Muscle layer of colon (tissue), 2 donors: ENCODE results near the gene SLC26A8.
"Not testable (repeated sequence)": the region's sequence is repeated elsewhere in the genome, so short reads cannot be mapped to it uniquely, and the experiment has no call there.

Experiments used
- H3K27ac ChIP-seq: one replicate; pipeline ENCODE4 v1.7.0; 2013; ENCODE audit warnings: low read depth, mild to moderate bottlenecking, low read length, moderate library complexity
- H3K27me3 ChIP-seq, 2 donors: one replicate each; pipeline ENCODE4 v1.7.0; 2013; ENCODE audit warnings: low read length in 2 of 2, mild to moderate bottlenecking in 2 of 2; ENCODE audit not compliant: insufficient read depth in 2 of 2, control insufficient read depth in 1 of 2
- H3K36me3 ChIP-seq: one replicate; pipeline ENCODE4 v1.7.0; 2013; ENCODE audit warnings: mild to moderate bottlenecking, low read length; ENCODE audit not compliant: insufficient read depth
- H3K4me1 ChIP-seq: one replicate; pipeline ENCODE4 v1.7.0; 2013; ENCODE audit warnings: mild to moderate bottlenecking, low read length; ENCODE audit not compliant: insufficient read depth
- H3K4me3 ChIP-seq, 2 donors: one replicate each; pipeline ENCODE4 v1.7.0; 2013; ENCODE audit warnings: low read length in 2 of 2, low read depth in 1 of 2, mild to moderate bottlenecking in 1 of 2, moderate library complexity in 1 of 2
- H3K9ac ChIP-seq: one replicate; pipeline ENCODE4 v1.7.0; 2013; ENCODE audit warnings: low read length
- H3K9me3 ChIP-seq: one replicate; pipeline ENCODE4 v1.7.0; 2013; ENCODE audit warnings: mild to moderate bottlenecking, low read length
- donor health status: abdominal sarcoma.
- donor health status: Adenocarcinoma of cecum.

SLC26A8 gene

DNA sequence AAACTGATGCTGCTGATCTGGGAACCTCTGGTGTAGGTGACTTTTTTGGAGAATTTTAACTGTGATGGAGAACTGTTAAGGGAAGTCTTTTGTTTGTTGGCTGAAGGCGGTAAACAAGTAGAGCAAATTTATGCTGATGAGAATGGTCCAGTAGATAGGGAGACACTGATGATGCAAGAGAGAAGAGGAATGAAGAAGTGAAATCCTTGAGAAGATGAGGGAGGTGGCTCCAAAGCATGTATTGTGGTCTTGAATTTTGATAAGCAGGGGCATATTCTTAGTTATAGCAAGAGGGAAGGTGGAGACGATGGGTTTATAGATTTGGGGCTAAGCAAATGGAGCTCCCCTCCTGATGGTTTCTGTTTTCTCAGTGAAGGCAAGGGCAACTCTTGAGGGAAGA lies 25.1 kb upstream of the SLC26A8 start:
- no peaks in the 10 kb centered on the region for H3K9me3 ChIP-seq
- no peak overlapping the region for H3K9ac ChIP-seq
- H3K36me3 ChIP-seq = no peaks in the 10 kb centered on the region
- H3K4me3 ChIP-seq = no peak overlapping the region
- no peak overlapping the region for H3K27ac ChIP-seq
- peaks cover 55% of the 10 kb centered on the region for H3K4me1 ChIP-seq
- H3K27me3 ChIP-seq = no peaks in the 10 kb centered on the region

DNA sequence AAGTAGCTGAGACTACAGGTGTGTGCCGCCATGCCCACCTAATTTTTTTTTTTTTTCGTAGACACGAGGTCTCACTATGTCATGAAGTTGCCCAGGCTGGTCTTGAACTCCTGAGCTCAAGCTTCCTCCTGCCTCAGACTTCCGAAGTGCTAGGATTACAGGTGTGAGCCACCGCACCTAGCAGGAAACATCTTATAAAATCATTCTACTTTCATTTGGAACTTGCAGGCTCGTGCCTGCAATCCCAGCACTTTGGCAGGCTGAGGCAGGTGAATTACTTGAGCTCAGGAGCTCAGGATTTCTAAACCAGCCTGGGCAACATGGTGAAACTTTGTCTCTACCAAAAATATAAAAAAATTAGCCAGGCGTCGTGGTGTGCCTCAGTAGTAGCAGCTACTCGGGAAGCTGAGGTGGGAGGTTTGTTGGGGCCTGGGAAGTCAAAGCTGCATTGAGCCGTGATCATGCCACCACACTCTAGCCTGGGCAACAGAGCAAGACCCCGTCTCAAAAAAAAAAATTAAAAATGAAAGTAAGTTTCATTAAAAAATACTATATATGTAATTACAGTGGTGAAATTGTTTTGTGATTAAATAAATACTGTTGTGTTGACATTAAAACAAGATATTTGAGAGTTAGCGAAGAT lies 18.3 kb upstream of the SLC26A8 start:
- Histone ChIP-seq H3K27me3 (no peaks in the 10 kb centered on the region), H3K9ac (no peak overlapping the region), H3K4me3 (no peak overlapping the region), H3K27ac (no peak overlapping the region), H3K36me3 (no peaks in the 10 kb centered on the region), H3K9me3 (no peaks in the 10 kb centered on the region), H3K4me1 (peaks cover 40% of the 10 kb centered on the region)

DNA sequence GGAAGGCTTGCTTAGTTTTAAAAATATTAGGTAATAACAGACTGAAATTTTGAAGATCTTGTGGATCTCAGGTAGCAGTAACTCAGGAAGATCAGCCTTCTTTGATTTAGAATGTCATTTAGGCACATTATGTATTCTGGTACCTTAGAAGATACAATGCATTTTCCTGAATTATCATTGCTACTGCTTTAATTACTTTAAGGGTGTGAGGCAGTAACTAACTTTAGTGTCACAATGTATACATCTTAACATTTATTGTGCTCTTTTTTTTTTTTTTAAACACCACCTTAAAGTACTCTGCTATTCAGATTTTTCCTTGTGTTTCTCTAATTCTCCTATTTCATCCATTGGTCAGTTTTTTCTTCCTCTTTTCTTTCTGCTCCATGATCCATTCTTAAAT lies 16.5 kb upstream of the SLC26A8 start:
- no peaks in the 10 kb centered on the region for H3K36me3 ChIP-seq
- peaks cover 35% of the 10 kb centered on the region for H3K4me1 ChIP-seq
- H3K4me3 ChIP-seq = no peak overlapping the region
- no peaks in the 10 kb centered on the region for H3K9me3 ChIP-seq
- H3K9ac ChIP-seq = no peak overlapping the region
- H3K27me3 ChIP-seq = no peaks in the 10 kb centered on the region
- H3K27ac ChIP-seq = no peak overlapping the region

DNA sequence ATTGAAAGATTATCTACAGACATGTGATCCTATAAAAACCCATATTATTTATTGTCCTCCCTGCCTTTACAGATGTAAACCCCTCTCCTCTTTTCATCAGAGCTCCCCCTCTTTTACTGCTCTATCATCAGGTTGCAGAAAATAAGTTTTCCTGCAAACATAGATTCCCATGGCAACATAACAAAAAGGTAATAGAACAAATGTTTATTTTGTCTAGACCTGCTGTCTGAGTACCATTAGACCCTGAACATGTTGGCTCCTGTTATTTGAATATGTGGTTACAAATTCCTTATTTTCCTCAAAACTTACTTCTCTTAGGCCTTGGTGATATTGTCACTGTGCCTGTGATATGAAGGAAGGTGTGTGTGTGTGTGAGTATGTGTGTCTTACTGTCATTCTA lies 14.7 kb upstream of the SLC26A8 start:
- Histone ChIP-seq H3K27ac (no peak overlapping the region), H3K36me3 (no peaks in the 10 kb centered on the region), H3K27me3 (no peaks in the 10 kb centered on the region), H3K4me3 (no peak overlapping the region), H3K9ac (no peak overlapping the region), H3K9me3 (no peaks in the 10 kb centered on the region), H3K4me1 (peaks cover 49% of the 10 kb centered on the region)

DNA sequence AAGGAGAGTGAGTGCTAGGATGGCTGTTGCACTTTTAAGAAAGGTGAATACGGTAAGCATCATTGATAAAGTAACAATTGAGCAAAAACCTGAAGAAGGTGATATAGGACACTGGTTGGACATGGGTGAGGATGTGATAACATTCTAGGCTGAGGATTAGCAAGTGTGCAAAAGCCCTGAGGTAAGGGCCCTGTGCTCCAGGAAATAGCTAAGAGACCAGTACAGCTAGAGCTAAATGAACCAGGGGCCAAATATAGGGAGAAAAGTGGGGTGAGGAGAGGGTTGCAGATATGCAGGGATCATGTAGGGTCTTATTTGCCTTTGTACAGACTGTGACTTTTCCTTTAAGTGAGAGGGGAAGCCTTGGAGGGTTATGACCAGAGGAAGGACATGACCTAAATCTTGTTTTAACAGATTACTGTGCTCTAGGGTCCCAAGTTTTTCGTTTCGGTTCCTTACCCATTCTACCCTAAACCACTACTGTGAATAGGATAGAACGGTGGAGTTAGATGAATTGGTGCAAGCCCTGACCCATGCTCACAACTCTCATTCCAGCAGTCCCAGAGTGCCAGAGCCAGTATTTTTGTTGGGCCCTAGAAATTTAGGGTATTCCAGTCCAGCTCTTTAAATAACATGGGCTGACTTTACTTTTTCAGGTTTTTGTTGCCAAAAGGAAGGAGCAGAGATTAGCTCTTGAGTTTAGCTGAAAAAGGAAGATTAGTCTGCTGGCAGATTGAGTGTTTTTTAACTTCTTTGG lies 13.9 kb upstream of the SLC26A8 start:
- Histone ChIP-seq H3K4me1 (peaks cover 56% of the 10 kb centered on the region), H3K36me3 (no peaks in the 10 kb centered on the region), H3K4me3 (peak overlapping the region in 1 of 2 donors; percentile 8), H3K27me3 (no peaks in the 10 kb centered on the region), H3K9ac (no peak overlapping the region), H3K27ac (no peak overlapping the region), H3K9me3 (no peaks in the 10 kb centered on the region)

DNA sequence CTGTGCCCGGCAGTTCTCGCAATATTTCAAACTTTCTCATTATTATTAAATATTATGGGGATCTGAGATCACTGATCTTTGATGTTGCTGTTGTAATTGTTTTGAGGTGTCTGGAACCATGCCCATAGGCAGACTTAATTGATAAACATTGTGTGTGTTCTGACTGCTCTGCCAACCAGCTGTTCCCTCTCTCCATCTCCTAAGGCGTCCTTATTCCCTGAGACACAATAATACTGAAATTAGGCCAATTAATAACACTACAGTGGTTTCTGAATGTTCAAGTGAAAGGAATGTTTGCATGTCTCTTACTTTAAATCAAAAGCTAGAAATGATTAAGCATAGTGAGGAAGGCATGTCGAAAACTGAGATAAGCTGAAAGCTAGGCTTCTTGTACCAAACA lies 10.8 kb upstream of the SLC26A8 start:
- Histone ChIP-seq H3K4me3 (no peak overlapping the region), H3K4me1 (peaks cover 58% of the 10 kb centered on the region), H3K36me3 (no peaks in the 10 kb centered on the region), H3K27me3 (no peaks in the 10 kb centered on the region), H3K9me3 (no peaks in the 10 kb centered on the region), H3K9ac (no peak overlapping the region), H3K27ac (no peak overlapping the region)

DNA sequence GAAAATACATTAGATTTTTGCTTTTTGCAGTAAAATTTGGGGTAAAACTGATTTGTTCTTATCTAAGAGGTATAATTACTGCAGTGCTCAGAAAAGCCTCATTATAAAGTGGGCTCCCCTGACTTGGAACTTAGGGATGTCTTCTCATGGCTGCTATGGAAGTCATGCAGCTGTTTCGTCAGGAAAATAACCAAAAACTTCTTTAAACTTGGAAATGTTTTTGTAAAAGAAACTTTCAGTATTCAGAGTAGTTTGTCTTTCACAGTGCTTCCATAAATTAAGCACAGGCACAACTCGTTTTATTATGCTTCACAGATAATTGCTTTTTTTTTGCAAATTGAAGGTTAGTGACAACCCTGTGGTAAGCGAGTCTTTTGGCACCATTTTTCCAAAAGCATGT lies 10.0 kb upstream of the SLC26A8 start:
- Histone ChIP-seq H3K27ac (no peak overlapping the region), H3K36me3 (no peaks in the 10 kb centered on the region), H3K9me3 (no peaks in the 10 kb centered on the region), H3K4me1 (peaks cover 55% of the 10 kb centered on the region), H3K9ac (no peak overlapping the region), H3K4me3 (no peak overlapping the region), H3K27me3 (no peaks in the 10 kb centered on the region)

DNA sequence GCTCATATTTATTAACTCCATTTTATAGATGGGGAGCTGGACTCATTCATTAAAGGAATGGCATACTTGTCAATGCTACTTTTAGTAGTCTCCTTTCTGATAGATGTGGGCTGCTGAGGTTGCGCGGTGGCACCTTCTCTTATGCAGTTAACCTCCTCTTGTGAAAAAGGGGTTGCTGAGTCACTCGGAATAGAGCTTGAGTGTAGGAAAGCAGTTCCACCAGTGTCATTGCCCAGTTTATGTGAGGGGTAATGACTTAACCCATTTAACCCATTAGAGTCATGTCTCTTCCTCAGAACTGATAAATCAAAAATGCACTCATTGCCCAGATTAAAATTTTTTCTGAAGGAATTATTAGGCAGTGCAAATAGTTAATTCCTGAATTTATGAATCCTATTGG lies 9.5 kb upstream of the SLC26A8 start:
- Histone ChIP-seq H3K4me3 (no peak overlapping the region), H3K36me3 (no peaks in the 10 kb centered on the region), H3K9me3 (no peaks in the 10 kb centered on the region), H3K4me1 (peaks cover 50% of the 10 kb centered on the region), H3K9ac (no peak overlapping the region), H3K27ac (peak overlapping the region; percentile 37), H3K27me3 (no peaks in the 10 kb centered on the region)

DNA sequence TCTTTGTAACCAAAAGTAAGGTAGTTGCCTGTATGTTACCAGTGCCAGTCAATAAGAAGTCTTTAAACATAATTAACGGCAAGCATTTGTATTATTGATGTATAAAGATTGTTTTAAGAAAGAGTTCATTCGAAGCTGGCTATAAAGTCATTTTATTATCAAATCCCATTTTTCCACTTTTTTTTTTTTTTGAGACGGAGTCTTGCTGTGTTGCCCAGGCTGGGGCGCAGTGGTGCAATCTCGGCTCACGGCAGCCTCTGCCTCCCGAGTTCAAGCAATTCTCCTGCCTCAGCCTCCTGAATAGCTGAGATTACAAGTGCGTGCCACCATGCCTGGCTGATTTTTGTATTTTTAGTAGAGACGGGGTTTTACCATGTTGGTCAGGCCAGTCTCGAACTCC lies 8.7 kb upstream of the SLC26A8 start:
- H3K4me3 ChIP-seq, H3K27me3 ChIP-seq, H3K9me3 ChIP-seq, H3K27ac ChIP-seq, H3K9ac ChIP-seq, H3K36me3 ChIP-seq: not testable (repeated sequence)
- peaks cover 42% of the 10 kb centered on the region for H3K4me1 ChIP-seq

DNA sequence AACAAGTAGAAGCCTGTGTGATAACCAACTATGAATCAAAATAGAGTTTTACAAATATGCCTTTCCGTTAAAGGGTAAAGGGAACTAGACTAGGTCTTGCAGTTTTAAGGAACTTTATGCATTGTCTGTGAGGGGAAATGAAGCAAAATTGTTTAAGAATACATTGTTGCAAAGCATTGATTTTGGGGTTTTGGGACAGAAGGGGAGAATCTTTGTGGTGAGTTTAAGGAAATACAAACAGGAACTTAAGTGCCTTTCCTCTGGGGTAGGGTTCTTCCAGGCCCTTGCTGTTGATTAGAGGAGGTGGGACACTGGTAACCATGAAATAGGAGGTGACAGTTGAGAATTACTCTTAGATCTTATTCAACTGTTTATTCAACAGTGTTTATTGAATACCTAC lies 7.8 kb upstream of the SLC26A8 start:
- no peak overlapping the region for H3K9ac ChIP-seq
- H3K4me1 ChIP-seq = peaks cover 33% of the 10 kb centered on the region
- no peaks in the 10 kb centered on the region for H3K27me3 ChIP-seq
- H3K27ac ChIP-seq = no peak overlapping the region
- H3K4me3 ChIP-seq = no peak overlapping the region
- no peaks in the 10 kb centered on the region for H3K9me3 ChIP-seq
- H3K36me3 ChIP-seq = no peaks in the 10 kb centered on the region

DNA sequence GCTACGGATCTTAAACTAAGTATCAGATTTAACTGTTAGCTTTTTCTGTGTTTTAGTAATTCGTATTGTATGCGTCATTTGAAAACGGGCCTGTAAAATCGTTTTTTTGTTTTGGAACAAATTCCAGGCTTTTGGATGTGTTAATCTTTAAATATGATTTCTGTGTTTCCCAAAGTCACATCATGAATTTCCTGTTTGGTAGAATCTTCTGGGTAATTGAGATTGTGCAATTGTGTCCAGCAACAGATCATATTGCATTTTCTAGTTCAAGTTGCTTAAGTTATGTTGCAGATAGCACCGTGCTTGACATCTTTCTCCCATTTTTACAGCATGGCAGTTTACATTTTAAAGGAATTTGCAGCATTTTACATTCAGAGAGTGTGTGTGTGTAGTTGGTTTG lies 5.0 kb upstream of the SLC26A8 start:
- Histone ChIP-seq H3K27ac (peak overlapping the region; percentile 98), H3K4me3 (peak overlapping the region; percentile 11 to 95), H3K36me3 (no peaks in the 10 kb centered on the region), H3K9ac (peak overlapping the region; percentile 92), H3K27me3 (peaks cover 0 to 2% of the 10 kb centered on the region in 2 donors), H3K9me3 (no peaks in the 10 kb centered on the region), H3K4me1 (peaks cover 21% of the 10 kb centered on the region)

DNA sequence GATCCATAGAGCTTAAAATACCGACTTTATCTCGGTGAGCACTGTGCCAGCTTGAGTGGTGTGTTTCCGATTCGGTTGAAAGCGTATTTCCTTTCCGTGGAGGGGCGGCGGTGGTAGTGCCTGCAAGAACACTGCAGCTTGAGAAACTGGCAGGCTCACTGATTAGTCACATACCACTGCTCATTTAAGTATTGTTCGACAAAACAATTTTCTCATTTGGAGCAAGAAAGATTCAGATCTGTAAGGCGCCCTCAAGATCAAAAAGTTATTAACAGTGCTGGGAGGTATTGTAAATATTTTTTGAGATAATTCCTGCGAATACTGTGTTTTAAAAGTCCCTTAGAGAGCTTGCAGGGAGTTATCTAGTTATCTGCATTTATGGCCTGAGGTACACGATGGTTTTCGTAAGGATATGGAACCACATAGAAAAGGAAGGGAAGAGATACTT lies 4.5 kb upstream of the SLC26A8 start:
- peaks cover 15% of the 10 kb centered on the region for H3K4me1 ChIP-seq
- no peaks in the 10 kb centered on the region for H3K9me3 ChIP-seq
- H3K4me3 ChIP-seq = peak overlapping the region; percentile 95 to 98
- H3K36me3 ChIP-seq = no peaks in the 10 kb centered on the region
- H3K9ac ChIP-seq = peak overlapping the region; percentile 92
- H3K27ac ChIP-seq = peak overlapping the region; percentile 98
- peaks cover 0 to 8% of the 10 kb centered on the region in 2 donors for H3K27me3 ChIP-seq
